HG02798 (cell line): ENCODE results near the gene MAN1C1.

Experiments
- ATAC-seq: cut with Tn5 transposase; IDR thresholded peaks from one replicate; pipeline ENCODE4 v1.9.1; 2021; ENCODE audit warnings: mild to moderate bottlenecking; ENCODE audit not compliant: unreplicated experiment, poor library complexity

The MAN1C1 gene

DNA sequence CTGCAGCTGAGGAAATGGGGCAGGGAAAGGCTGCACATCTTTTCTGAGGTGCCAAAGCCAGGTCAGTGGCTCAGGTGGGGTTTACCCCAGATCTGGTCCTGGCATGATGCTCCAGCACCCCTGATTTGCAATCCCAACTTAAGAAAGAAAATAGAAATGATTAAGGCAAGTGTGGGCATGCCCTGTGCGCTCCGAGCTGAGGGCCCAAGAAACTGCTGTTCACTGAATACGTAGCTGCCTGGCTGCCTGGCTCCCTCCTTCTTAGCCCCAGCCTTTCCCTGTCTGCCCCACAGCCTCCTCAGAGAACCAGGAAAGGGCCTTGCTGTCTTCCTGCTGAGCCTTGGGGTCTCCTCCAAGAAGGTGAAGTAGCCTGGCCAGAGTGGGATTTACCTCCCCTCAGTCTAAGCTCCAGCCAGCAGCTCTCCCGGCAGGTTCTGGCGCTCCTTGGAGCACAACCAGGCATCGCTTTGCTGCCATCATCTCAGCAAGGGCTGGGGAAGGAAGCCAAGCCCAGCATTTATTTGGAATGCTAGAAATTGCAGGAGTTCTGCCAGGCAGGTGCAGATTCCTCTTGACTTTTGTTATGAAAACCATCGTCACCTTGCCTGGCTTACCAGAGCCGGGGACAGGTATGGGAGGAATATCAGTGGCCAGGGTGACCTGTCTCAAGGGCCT is 132.1 kb downstream of the MAN1C1 start:
- ATAC-seq, result no peak

DNA sequence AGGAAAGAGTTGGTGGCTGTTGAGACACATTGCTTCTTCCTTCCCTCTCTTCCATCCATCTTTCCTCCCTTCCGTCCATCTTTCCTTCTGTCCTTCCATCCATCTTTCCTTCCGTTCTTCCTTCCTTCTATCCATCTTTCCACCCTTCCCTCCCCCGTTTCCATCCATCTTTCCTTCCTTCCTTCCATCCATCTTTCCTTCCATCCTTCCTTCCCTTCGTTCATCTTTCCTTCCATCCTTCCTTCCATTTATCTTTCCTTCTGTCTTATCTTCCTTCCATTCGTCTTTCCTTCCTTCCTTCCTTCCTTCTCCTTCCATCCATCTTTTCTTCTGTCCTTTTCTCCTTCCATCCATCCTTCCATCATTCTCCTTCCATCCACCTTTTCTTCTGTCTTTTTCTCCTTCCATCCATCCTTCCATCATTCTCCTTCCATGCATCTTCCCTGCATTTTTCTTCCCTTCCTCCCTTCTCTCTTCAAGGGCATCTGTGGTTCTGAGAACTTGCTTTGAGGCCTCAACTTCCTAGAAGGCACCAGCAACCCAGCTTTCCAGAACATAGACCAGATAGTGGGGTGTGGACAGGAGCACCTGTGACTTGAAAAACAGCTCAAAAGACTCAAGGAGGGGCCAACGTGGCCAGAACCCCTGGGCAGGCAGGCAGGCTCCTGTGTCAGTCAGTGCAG is 134.5 kb downstream of the MAN1C1 start:
- ATAC-seq, result no peak

DNA sequence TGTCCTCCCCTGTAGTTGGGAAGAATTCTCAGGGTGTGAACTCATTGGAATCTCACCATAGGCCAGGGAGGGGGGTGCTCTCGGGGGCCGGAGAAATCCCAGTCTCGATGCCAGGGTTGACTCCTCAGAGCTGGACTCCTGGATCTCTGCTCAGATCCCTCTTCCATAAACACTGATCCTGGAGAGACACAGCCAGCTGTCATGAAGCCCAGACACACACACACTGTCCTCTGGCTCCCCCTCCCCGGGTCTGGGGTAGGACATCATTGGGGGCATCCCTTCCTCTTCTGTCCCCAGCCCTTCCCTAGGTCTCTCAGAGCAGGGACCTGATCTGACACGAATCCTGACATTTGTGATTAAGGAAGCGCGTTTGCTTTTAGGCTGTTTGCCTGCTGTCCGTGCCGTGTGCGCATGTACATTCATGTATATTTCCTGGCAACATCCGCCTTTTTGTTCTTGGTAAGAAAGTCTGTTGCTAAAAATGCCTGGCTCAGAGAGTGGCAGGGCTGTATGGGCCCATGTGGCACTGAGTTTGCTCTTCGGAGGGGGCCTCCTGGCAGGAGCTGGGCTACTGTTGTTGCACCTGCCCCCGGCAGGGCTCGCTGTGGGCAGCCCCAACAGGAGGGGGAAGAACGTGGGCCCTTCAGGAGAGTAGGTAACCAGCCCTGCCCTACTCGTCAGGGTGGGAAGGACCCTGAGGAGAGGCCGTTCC is 138.0 kb downstream of the MAN1C1 start:
- no peak for ATAC-seq

DNA sequence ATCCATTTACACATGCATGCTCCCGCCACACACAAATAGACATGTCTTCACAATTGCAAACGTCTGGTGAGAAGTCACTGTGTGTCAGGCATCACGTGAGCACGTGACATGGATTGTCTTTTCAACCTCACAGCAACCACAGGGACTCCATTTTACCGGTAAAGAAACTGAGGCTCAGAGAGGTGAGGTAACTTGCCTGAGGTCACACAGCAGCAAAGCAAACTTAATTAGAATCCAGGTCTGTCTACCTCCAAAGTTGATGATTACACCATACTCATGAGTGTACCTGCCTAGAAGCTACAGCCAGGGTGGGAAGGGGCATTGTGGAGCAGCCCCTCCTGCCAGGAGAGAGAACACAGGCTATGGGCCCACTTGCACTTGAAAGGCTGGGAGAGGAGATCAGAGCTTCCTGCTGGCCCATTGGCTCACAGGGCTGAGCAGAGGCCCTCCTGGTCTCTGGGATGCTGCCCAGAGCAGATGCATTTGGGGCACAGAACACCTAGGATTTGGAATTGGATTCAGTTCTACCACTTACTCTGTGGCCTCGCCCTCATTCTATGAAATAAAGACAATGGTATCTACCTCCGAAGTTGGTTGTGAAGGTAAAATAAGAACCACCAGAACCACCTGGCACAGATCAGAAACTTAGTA is 139.0 kb downstream of the MAN1C1 start:
- ATAC-seq, result no peak

DNA sequence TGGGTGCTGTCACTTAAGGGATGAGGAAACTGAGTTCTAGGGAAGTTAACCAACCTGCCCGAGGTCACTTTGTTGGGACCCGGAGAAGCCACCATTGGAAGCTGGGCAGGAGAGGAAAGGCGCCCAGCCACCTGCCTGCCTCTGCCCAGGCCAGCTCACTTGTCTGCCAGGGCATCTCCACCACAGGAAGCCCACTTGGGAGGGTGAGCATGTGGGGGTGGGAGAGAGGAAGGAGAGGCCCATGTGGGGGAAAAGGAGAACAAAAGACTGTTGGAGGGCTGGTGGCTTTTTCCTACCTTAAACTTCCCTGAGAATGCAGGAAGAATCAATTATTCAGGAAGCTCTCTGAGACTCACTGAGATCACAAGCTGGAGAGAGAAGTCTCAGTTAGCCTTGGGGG is 139.6 kb downstream of the MAN1C1 start:
- ATAC-seq, result no peak

DNA sequence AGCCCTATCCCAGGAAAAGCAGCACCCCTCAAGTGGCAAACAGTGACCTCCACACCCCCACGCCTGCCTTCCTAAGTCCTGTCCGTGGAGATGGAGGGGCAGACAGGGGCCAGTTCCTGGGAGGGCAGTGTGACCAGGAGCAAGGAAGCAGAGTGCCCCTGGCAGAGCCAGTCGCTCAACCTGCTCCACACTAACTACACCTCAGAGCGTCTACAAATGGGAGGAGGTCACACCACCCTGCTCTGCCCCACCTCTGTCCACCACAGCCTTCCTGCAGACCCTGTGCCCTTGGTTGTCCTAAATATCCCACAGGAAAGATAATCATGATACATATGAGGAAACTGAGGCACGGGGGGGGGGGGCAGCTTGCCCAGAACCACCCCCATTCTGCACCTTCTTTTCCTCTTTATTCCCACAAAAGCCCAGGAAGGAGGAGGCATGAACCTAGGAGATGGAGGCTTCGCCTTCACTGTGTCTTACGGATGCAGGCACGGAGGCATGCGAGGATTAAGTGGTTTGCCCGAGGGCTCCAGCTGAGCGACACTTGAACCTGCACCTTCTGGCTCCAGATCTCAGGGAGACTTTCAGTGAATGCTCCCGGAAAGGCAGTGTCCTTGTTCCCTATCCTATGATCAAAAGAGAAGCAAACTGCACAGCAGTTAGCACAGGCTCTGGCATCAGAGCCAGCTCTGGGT is 140.7 kb downstream of the MAN1C1 start:
- ATAC-seq, result no peak

DNA sequence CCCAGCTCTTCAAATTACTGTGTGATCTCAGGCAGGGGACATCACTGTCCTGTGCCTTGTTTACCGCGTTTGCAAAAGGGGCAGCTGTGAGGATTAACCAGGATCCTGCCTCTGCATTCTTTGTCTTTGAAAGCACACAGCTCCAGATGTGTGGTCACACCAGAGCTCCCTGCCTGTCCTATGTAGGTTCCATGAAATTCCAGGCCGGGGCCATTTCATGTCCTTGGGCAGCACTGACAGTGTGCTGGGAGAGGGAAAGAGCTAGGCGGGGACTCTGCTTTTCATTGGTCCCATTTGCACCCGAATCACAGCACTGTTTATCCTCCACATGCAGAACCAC is 141.2 kb downstream of the MAN1C1 start:
- ATAC-seq, result no peak

DNA sequence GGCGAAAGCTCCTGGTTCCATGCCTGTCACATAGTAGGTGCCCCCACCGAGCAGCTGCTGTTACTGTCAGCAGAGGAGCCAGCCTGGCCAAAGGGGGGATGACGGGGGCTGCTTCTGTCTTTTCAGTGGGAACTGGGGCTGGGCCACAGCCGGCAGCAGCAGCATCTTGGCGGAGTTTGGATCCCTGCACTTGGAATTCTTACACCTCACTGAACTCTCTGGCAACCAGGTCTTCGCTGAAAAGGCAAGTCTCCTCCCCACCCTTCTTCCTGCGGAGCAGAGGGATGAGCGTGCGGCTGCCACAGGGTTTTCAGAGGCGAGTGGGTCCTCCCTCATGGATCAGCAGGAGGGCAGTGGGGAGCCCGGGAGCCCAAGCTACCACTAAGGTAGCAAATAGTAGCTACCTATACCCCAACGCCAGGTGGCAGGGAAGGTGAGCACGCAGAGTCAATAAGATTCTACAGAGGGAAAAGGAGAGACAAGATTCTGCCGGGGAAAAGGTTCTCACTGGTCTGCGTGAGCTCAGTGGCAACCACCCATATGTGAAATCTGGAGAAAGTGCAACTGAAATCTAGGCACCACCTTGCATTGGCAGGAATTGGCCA is 142.0 kb downstream of the MAN1C1 start:
- ATAC-seq, result no peak

DNA sequence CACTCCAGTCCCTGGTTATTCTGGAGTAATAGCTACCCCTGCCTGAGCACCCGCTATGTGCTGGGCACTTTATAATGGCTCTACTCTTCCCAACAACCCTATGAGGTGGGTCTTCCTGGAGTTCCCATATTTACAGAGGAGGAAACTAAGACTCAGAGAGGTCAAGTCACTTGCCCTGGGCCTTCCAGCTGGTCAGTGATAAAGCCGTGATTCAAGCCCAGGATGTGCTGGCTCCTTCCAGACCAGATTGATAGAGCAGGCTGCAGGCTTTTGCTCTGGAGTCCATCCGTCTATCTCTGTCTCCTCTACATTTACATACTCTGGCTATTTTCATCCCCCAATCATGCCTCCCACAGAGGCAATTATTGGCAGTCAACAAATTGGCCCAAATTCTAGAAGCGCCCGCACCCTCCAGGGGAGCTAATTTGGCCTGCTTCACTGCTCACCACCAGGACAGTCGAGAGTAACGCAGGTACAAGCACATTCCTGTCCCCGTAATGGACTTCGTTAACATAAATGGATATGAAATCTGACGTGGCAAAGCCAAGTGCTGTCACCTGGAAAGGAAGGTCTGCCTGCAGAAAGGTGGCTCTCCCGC is 143.6 kb downstream of the MAN1C1 start:
- ATAC-seq, result no peak

DNA sequence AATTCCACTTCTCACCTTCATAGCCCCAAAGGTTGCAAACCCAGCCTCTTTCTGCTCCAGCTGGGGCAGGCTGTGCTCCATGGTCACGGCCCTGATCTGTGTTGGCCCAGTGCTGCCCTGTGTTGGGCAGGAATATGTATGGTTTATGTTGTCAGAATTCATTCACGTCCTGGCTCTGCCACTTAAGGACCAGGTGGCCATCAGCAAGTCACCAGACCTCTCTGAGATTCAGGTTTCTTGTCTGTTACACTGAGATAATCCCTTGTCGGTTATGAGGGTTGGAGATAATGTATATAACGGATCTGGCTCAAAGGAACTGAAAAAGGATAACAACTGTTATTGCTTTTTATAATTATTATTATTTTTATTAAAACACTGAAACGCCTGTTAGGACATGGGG is 144.3 kb downstream of the MAN1C1 start:
- ATAC-seq, result no peak

DNA sequence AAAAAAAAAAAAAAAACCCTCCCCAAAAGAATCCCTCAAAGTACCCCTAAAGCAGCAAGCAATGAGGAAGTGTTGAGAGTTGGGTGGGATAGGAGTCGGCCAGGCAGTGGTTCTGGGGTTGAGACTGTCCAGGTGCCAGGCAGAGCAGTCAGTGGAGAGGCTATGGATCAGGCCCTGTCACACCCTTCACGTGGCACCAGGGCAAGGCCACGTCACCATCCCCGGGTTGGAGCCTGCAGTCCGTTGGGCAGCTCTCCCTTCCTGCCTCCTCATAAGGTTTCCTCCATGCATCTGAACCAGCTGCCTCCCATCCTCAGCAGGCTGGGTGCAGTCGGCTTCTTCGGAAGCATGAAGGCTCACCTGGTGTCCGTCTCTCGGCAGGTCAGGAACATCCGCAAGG is 146.9 kb downstream of the MAN1C1 start:
- no peak for ATAC-seq

DNA sequence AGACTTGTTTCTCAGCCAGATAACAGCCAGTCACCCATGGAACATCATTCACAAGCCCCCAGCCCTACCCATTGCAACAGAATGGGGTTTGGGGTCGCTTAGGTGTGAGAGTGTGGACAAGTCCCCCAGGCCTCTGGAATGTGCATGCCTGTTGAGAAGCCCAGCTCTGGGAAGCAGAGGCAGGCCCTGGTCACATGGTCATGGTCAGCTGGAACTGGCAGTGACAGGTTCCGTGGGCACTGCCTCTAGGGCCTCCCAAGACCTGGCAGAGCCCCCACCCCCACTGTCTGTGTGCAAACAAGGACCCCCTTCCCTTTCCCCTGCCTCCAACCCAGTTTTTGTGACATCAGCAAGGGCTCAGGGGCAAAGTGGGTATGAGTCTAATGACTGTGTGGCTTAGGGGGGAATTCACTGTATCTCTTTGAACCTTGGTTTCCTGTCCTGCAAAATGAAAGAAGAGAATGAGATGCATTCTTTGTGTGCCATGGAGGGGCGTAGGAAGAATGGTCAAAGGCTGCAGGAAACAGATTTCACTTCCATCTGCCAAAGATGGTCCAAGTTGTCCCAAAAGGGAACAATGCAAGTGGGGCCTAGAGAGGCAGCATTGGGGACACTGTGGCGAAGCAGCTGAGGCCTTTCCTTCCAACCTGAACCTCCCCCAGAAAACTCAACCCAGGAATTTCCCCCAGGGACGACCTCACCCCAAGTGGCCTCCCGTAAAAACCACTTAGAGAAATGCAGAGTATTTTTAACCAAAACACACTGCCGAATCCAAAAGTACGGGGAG is 148.7 kb downstream of the MAN1C1 start:
- no peak for ATAC-seq

DNA sequence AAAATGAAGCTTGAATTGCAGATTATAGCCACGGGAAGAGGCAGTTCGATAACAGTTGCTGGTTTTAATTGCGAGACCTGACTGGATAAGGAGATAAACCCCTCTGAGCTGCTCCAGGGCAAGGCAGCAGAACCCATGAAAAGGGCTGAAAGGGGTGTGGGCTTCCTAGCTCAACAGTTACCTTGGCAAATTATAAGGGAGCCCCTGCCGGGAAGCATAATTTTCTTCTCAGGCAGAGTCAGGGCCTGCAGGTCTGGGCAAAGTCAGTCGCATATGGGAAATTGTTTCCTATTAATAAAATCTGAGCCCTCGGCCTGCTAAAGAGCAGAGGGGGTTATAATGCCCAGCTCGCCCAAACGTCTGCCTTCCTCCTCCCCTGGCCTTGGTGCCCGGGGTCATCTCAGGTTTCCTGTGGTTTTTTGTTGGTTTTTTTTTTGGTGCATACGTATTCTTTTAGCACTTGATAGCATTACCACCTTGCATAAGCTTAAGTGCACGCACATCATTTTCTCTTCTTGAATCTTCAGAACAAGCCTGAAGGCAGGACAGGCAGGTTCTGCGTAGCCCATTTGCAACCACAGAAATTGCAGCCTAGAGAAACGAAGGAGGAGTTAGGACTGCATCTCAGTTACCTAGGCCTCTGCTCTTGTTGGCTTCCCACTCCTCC is 149.5 kb downstream of the MAN1C1 start:
- ATAC-seq, result no peak

DNA sequence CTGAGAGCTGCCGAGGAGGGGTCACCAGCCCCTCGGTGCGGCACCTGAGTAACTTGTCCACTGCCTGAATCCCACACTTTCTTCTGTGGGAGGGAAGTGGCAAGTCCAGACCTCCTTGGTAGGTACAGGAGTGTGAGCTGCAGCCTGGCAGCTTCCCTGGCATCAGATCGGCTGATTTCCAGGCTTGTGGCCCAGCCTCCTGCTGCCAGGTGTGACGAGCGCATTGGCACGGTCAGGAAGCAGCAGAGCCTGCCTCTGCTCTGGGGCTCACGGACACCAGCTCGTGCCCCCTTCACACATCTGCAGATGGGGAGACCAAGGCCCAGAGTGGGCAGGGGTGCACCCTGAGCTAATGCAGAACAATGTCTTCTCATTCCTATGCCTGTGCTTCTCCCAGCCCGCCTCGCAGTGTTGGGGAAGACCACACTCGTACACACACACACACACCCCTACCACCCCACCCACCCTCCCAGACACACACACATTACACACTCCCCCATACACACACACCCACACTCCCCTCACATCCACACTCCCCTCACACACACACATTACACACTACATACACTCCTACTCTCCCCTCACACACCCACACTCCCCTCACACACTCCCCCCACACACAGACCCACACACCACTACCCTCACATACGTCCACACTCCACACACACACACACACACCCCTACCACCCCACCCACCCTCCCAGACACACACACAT is 150.3 kb downstream of the MAN1C1 start:
- no peak for ATAC-seq

DNA sequence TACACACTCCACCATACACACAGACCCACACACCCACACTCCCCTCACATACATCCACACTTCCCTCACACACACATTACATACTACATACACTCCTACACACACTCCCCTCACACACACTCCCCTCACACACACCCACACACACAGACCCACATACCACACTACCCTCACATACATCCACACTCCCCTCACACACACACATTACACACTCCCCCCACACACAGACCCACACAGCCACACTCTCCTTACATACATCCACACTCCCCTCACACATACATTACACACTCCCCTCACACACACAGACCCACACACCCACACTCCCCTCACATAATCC is 150.8 kb downstream of the MAN1C1 start:
- no peak for ATAC-seq

DNA sequence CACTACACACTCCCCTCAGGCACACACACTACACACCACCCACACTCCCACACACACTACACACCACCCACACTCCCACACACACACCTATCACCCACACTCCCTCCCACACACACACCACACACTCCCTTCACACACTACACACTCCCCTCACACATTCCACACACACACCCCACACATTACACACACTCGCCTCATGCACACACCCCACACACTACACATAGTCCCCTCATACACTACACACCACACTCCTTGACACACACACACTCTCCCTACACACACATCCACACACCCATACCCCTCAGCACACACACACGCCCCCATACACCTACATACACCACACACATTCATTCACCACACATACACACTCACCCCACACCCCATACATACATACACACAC is 152.4 kb downstream of the MAN1C1 start:
- ATAC-seq, result no peak

DNA sequence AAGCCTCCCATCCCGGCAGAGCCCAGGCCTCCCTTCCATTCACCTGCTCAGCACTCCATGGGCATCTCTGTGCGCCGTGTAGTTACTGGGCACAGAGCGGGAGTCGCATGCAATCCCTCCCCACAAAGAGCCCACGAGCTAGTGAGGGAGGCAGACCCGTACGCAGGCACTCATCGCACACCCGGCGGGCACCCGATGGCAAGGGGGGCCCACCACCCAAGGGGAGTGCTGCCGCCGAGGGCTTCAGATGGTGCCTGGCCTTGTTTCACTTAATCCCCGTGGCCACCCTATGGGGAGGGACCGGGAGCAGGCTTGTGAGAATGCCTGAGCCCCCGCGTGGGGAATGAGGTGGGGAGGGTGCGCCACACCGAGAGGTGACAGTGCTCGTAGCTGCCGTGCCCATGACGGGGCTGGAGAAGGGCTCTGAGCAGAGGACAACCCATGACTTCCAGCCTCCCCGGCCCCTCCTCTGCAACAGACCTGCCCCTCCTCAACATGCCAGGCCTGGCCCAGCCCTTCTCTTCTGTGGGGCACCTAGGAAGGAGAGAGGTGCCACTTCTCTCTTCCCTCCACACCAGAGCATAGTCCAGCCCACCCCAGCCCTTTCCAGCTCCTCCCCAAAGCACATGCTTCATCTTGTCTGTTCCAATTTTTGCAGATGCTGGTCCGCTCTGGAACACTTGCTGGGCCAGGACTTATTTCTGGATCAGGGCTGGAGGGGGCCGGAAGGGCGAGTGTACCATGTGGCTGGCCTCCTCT is 153.2 kb downstream of the MAN1C1 start:
- no peak for ATAC-seq
